ENCODE measurements around the gene KRTAP5-8. TPM values are rescaled to one million over a fixed set of nuclear protein-coding genes. Genes with fewer than 3 reads are reported as not detected.

KRTAP5-8 gene
- total RNA-seq, 1 donor from 2014 or later, result not detected

DNA sequence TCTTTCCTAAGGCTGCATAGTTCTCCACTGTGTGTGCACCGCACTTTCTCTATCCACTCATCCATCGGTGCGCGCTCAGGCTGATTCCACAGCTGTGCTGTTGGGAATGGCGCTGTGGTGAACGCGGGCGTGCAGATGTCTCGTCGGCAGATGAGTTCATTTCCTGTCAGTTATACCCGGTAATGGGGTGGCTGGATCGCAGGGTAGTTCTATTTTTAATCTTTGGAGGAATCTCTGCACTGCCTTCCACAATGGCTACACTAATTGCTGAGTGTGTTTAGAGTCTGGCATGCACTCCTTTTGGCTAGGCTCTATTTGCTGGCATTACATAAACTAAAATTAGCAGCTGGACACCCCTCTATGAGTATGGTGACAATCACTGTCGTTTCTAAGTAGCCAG lies 38.7 kb upstream of the KRTAP5-8 start:
- peaks cover 3% of the 10 kb centered on the region for H3K9me3 Mint-ChIP-seq (ENCODE audit: low read depth)
- DNase-seq (ENCODE audit: low spot score), result peak; percentile 34
- no peaks in the 10 kb centered on the region for H3K27me3 Mint-ChIP-seq (ENCODE audit: low read depth)

DNA sequence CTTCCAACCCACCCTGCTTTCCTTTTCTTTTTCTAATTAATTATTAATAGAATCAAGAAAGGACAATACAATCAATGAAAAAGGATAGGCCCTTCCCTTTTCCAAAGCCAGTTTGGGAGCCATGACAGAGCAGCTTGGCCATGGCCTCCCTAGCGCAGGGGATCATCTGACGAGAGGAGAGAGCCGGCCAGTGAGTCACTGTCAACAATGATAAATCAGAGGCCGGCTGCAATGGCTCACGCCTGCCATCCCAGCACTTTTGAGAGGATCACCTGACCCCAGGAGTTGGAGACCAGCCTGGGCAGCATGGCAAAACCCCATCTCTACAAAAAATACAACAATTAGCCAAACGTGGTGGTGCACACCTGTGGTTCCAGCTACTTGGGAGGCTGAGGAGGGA lies 38.3 kb upstream of the KRTAP5-8 start:
- Mint-ChIP-seq H3K9me3 (ENCODE audit: low read depth) (peaks cover 3% of the 10 kb centered on the region), H3K4me1 (ENCODE audit: low read depth) (peaks cover 7% of the 10 kb centered on the region), H3K27me3 (ENCODE audit: low read depth) (no peaks in the 10 kb centered on the region), H3K4me3 (ENCODE audit: unreplicated experiment) (no peak overlapping the region), H3K36me3 (ENCODE audit: low read depth) (peaks cover 43% of the 10 kb centered on the region), H3K27ac (ENCODE audit: unreplicated experiment) (no peak overlapping the region)
- peak; percentile 51 for DNase-seq (ENCODE audit: low spot score)
- TF ChIP-seq, protein P1, sequence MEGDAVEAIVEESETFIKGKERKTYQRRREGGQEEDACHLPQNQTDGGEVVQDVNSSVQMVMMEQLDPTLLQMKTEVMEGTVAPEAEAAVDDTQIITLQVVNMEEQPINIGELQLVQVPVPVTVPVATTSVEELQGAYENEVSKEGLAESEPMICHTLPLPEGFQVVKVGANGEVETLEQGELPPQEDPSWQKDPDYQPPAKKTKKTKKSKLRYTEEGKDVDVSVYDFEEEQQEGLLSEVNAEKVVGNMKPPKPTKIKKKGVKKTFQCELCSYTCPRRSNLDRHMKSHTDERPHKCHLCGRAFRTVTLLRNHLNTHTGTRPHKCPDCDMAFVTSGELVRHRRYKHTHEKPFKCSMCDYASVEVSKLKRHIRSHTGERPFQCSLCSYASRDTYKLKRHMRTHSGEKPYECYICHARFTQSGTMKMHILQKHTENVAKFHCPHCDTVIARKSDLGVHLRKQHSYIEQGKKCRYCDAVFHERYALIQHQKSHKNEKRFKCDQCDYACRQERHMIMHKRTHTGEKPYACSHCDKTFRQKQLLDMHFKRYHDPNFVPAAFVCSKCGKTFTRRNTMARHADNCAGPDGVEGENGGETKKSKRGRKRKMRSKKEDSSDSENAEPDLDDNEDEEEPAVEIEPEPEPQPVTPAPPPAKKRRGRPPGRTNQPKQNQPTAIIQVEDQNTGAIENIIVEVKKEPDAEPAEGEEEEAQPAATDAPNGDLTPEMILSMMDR (IDR thresholded peaks at IDR 0.05), result no peak

More for the DNA sequence above, 38.7 kb upstream of the KRTAP5-8 start:
- Mint-ChIP-seq H3K27ac (ENCODE audit: unreplicated experiment) (no peak overlapping the region), H3K36me3 (ENCODE audit: low read depth) (peaks cover 46% of the 10 kb centered on the region), H3K4me3 (ENCODE audit: unreplicated experiment) (no peak overlapping the region), H3K4me1 (ENCODE audit: low read depth) (peaks cover 6% of the 10 kb centered on the region)
- TF ChIP-seq, protein P1 (IDR thresholded peaks at IDR 0.05), result no peak

DNA sequence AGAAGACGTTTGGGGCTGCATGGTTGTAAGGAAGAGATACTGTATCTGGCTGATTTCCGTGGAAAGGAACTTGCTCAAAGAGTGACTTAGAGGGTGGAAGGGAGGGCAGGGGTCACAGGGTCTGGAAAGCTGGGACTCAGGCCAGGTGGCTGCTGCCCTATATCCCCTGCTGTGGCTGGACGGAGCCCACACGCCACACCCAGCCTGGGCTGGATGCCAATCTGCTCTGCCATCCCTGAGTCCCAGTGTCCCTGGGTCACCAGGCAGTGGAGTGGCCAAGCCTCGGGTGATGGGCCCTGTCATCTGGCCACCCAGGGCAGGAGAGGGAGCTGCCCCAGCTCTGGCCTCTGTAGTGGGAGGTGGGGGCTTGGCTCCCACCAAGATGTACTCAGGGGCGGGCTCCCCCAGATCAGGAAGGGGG lies 37.2 kb upstream of the KRTAP5-8 start:
- H3K4me3 Mint-ChIP-seq (ENCODE audit: unreplicated experiment), result no peak overlapping the region
- H3K36me3 Mint-ChIP-seq (ENCODE audit: low read depth), result peaks cover 35% of the 10 kb centered on the region

DNA sequence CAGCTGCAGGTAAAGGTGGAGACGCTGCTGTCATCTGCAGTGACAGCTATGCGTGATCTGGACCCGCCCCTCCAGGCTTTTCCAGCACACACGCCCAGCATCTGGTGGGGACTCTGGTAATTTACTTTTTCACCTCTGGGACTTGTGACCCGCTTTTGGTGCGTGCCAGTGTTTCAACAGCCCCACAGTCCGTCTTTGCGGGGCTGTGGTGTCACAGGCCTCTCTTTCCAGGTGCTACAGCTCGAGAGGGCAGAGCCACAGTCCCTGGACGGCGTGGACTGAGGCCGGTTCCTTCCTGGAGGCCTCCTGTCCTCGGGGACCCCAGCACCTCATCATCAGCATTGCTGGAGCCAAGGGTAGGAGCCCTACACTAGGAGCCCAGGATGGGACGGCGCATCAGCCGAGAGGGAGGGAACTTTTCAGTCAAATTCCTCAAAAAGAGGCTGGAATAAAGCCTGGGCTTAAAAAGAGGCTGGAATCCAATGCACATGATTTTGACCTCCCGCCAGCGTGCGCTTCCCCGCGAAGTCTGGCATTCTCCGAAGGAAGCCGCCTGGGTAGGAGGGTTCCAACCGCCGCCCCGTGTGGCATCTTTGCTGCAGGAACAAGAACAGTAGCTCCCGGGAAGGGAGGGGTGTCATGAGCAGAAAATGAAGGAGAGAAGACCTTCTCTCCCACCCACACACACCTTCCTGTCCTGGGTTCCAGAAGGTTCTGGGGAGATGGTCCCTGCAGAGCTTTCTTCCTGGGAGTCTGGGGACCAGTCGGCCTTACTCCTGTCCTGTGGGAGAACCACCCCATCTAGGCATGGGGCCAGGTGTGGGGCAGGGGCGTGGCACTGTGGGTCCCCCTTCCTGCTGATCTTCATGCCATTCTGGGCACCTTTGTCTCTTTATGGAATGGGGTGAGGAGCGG lies 36.5 kb upstream of the KRTAP5-8 start:
- Mint-ChIP-seq H3K9me3 (ENCODE audit: low read depth) (peaks cover 3% of the 10 kb centered on the region), H3K4me1 (ENCODE audit: low read depth) (peaks cover 9% of the 10 kb centered on the region), H3K27ac (ENCODE audit: unreplicated experiment) (no peak overlapping the region), H3K36me3 (ENCODE audit: low read depth) (peaks cover 39% of the 10 kb centered on the region), H3K27me3 (ENCODE audit: low read depth) (no peaks in the 10 kb centered on the region), H3K4me3 (ENCODE audit: unreplicated experiment) (no peak overlapping the region)
- peak; percentile 68 for DNase-seq (ENCODE audit: low spot score)
- TF ChIP-seq, protein P1 (IDR thresholded peaks at IDR 0.05), result no peak

More for the DNA sequence above, 37.2 kb upstream of the KRTAP5-8 start:
- H3K4me1 Mint-ChIP-seq (ENCODE audit: low read depth), result peaks cover 9% of the 10 kb centered on the region
- H3K9me3 Mint-ChIP-seq (ENCODE audit: low read depth), result peaks cover 3% of the 10 kb centered on the region
- TF ChIP-seq, protein P1 (IDR thresholded peaks at IDR 0.05), result no peak
- H3K27ac Mint-ChIP-seq (ENCODE audit: unreplicated experiment), result no peak overlapping the region
- H3K27me3 Mint-ChIP-seq (ENCODE audit: low read depth), result no peaks in the 10 kb centered on the region
- peak; percentile 77 for DNase-seq (ENCODE audit: low spot score)

DNA sequence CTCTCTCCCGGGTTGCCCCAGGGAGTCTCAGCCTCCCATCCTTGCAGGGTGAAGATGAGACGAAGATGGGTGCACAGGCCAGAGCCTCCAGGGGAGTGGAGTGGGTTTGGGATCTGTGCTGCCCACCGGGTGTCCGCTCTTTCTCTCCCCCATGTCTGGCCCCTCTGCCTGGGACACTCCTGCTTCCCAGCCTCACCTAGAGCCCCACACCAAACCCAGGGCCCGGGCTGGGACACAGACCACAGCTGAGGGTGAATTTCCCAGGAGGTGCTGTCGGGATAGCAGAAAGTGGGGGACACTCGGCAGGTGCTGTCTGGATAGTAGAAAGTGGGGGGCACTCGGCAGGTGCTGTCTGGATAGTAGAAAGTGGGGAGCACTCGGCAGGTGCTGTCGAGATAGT lies 35.8 kb upstream of the KRTAP5-8 start:
- TF ChIP-seq, protein P1 (IDR thresholded peaks at IDR 0.05), result no peak
- Mint-ChIP-seq H3K27me3 (ENCODE audit: low read depth) (no peaks in the 10 kb centered on the region), H3K27ac (ENCODE audit: unreplicated experiment) (no peak overlapping the region), H3K4me1 (ENCODE audit: low read depth) (peaks cover 9% of the 10 kb centered on the region), H3K9me3 (ENCODE audit: low read depth) (peaks cover 4% of the 10 kb centered on the region), H3K36me3 (ENCODE audit: low read depth) (peaks cover 39% of the 10 kb centered on the region), H3K4me3 (ENCODE audit: unreplicated experiment) (no peak overlapping the region)
- DNase-seq (ENCODE audit: low spot score), result peak; percentile 65
